EH (cell line): ENCODE measurements around the gene IFI16.

Experiments used
- DNase-seq: peaks from one replicate; pipeline ENCODE4 v3.0.0-alpha.2; 2015; ENCODE audit warnings: low read depth

IFI16 gene

DNA sequence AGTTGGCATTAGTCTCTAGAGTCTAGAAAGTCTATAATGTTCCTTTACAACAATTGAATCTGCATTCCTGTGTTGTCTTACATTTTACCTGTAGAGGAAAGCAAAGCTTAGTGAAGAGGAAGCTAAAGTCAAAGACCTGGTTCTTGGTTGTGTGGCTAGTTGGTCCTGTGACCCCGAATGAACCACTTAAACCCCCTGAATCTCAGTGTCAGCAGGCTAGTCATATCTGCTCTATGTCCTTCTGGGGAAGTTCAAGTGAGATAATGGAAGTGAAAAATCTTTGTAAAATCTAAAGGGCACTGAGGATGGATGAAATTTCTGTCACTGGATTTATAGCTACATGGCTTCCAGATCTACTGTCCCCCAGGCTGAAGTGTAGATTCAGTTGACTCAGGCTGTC, 90.9 kb downstream of the IFI16 start:
- DNase-seq = no peak

- peak; percentile 5 for DNase-seq
These were observed 93.3 kb downstream of the IFI16 start for GRCh38 chr1:159103021-159103420.
